K562 (cell line): Measurements from ENCODE around the gene TRPC3. TPM values are rescaled to one million over a fixed set of nuclear protein-coding genes. Genes with fewer than 3 reads are reported as not detected.

Experiments
- ATAC-seq: fragments of 200-7000 bp; cut with Tn5 transposase; 3 replicates; pipeline ENCODE4 v1.9.1; 2020; ENCODE audit warnings: moderate library complexity
- BruUV-seq: library from RNA; stranded (reverse); fragments of 400-500 nt; replicated peaks from 2 replicates; lab custom pipeline; 2021; lab: Mats Ljungman, UMichigan
- CTCF ChIA-PET: fragments of 300-600 bp; formaldehyde crosslinking; extraction: SDS; loops from one replicate; lab custom pipeline; 2021; ENCODE audit warnings: low intra/inter-chr PET ratio; lab: Yijun Ruan, JAX
- POLR2A ChIA-PET: fragments of 300-600, 350-650 bp; sonication (Branson Sonifier 250); formaldehyde crosslinking; extraction: SDS; loops from one replicate; lab custom pipeline; 2021; ENCODE audit warnings: antibody characterized with exemption, inconsistent platforms; lab: Yijun Ruan, JAX
- DNase-seq, 4 experiments: peaks; one replicate each; pipeline versions ENCODE4 v3.0.0 to v3.0.0-alpha.2; 2011 to 2018; ENCODE audit warnings: low spot score in 3 of 4, mixed read lengths in 3 of 4; ENCODE audit errors: extremely low read depth in 1 of 4
- FAIRE-seq: peaks from 2 replicates; lab custom pipeline; 2011; peaks lifted over from hg19 to GRCh38; lab: Jason Lieb, UNC
- H2AFZ ChIP-seq: 2 replicates; pipeline ENCODE4 v1.6.0; 2011; ENCODE audit warnings: low read depth, low read length, control low read depth, inconsistent platforms
- H3K27ac ChIP-seq: fragments of 200-600 bp; 3 replicates; pipeline ENCODE4 v1.8.0; 2011; ENCODE audit warnings: low read depth, mild to moderate bottlenecking, control low read depth, inconsistent platforms, low read length, moderate library complexity, mixed read lengths; ENCODE audit errors: extremely low read depth
- H3K27me3 ChIP-seq, 2 experiments: fragments of 300-600 bp in 1 of 2; 2 replicates in 1 of 2; 3 replicates in 1 of 2; pipeline versions ENCODE4 v1.6.0 to v1.8.0; 2011; ENCODE audit warnings: inconsistent platforms in 2 of 2, low read length in 2 of 2, mild to moderate bottlenecking in 1 of 2, mixed read lengths in 1 of 2, moderate library complexity in 1 of 2; ENCODE audit not compliant: control insufficient read depth in 2 of 2, insufficient read depth in 2 of 2
- H3K36me3 ChIP-seq: fragments of 300-600 bp; 3 replicates; pipeline ENCODE4 v1.8.0; 2011; ENCODE audit warnings: mild to moderate bottlenecking, low read length, inconsistent platforms; ENCODE audit not compliant: control insufficient read depth, insufficient read depth
- H3K4me1 ChIP-seq, 2 experiments: fragments of 200-600 bp in 1 of 2; replicated peaks in 1 of 2; 2 replicates in 1 of 2; 3 replicates in 1 of 2; pipeline versions ENCODE4 v1.5.1 to v1.8.0; 2011; ENCODE audit warnings: inconsistent platforms in 2 of 2, low read length in 2 of 2, mild to moderate bottlenecking in 1 of 2, mixed read lengths in 1 of 2, moderate library complexity in 1 of 2; ENCODE audit not compliant: control insufficient read depth in 2 of 2, insufficient read depth in 2 of 2
- H3K4me2 ChIP-seq: 2 replicates; pipeline ENCODE4 v1.6.1; 2011; ENCODE audit warnings: low read length, control low read depth, inconsistent platforms, mixed read lengths; ENCODE audit not compliant: insufficient read depth
- H3K4me3 ChIP-seq: fragments of 200-600 bp; sonication (generic), shearing (Covaris generic); 2 replicates; pipeline ENCODE4 v1.5.1; 2016; ENCODE audit warnings: control low read depth, inconsistent platforms
- H3K79me2 ChIP-seq: fragments of 200-600 bp; 3 replicates; pipeline ENCODE4 v1.8.0; 2011; ENCODE audit warnings: low read length, inconsistent platforms; ENCODE audit not compliant: control insufficient read depth, insufficient read depth
- H3K9ac ChIP-seq, 2 experiments: 2 replicates each; pipeline versions ENCODE4 v1.6.0 to v1.6.1; 2011; ENCODE audit warnings: low read depth in 2 of 2, low read length in 2 of 2, control low read depth in 1 of 2, inconsistent platforms in 1 of 2, mild to moderate bottlenecking in 1 of 2, mixed read lengths in 1 of 2; ENCODE audit not compliant: insufficient read depth in 1 of 2
- H3K9me1 ChIP-seq: one replicate; pipeline ENCODE4 v1.6.0; 2011; ENCODE audit warnings: inconsistent platforms, mild to moderate bottlenecking, low read length, moderate library complexity; ENCODE audit not compliant: control insufficient read depth, insufficient read depth
- H3K9me3 ChIP-seq: replicated peaks from 2 replicates; pipeline ENCODE4 v1.5.1; 2011; ENCODE audit warnings: low read depth, low read length, inconsistent platforms; ENCODE audit not compliant: control insufficient read depth, insufficient read depth
- H4K20me1 ChIP-seq: replicated peaks from 2 replicates; pipeline ENCODE4 v1.6.1; 2011; ENCODE audit warnings: low read length, inconsistent platforms, mixed read lengths; ENCODE audit not compliant: control insufficient read depth, insufficient read depth
- MAFG ChIP-seq: fragments of 450-650 bp; conservative IDR thresholded peaks from 2 replicates; pipeline ENCODE4 v1.6.1; 2016; ENCODE audit warnings: missing genetic modification characterization, missing compliant biosample characterization
- NFE2L1 ChIP-seq: fragments of 450-650 bp; IDR thresholded peaks from 2 replicates; pipeline ENCODE4 v1.6.1; 2016; ENCODE audit warnings: missing genetic modification characterization, low read depth, mild to moderate bottlenecking, missing compliant biosample characterization, moderate library complexity, borderline replicate concordance
- TAF1 ChIP-seq: IDR thresholded peaks from 2 replicates; pipeline ENCODE4 v1.6.1; 2011; ENCODE audit warnings: mild to moderate bottlenecking, low read length, moderate library complexity; ENCODE audit not compliant: insufficient read depth, control insufficient read depth, severe bottlenecking; ENCODE audit errors: extremely low read depth
- ZNF224 ChIP-seq: sonication (generic); formaldehyde crosslinking; IDR thresholded peaks from 2 replicates; pipeline ENCODE4 v1.8.0; 2022; ENCODE audit warnings: mild to moderate bottlenecking, missing genetic modification reagents
- ZNF316 ChIP-seq: fragments of 450-650 bp; IDR thresholded peaks from 2 replicates; pipeline ENCODE4 v1.6.1; 2016
- ZNF764 ChIP-seq: fragments of 250-450 bp; sonication (Bioruptor Pico); IDR thresholded peaks from 2 replicates; pipeline ENCODE4 v1.4.0; 2020; ENCODE audit warnings: low read depth, mild to moderate bottlenecking, moderate library complexity
- WGBS: fragments of 100-300 bp; shearing (Covaris generic); methylation state at CpG from one replicate; pipeline ENCODE4 v1.1.6; 2016; ENCODE audit warnings: low coverage, mixed read lengths; ENCODE audit not compliant: insufficient coverage; ENCODE audit errors: missing lambda C conversion rate; 5-methylcytosine and 5-hydroxymethylcytosine counted together
- in situ Hi-C: fragments of 300-500 bp; cut with MboI; formaldehyde crosslinking; loops from 4 replicates; pipeline ENCODE4 v1.15.0; 2018; ENCODE audit warnings: inconsistent platforms, mixed read lengths
- intact Hi-C: fragments of 100-400 bp; cut with micrococcal nuclease; formaldehyde crosslinking; loops from 2 replicates; pipeline ENCODE4 v1.14.2; 2022
- polyA plus RNA-seq, 8 experiments: library from polyadenylated mRNA; depleted of rRNA in 4 of 8; stranded (reverse) in 5 of 8; unstranded in 3 of 8; fragments of >200 nt; fragmentation: Nextera tagmentation in 2 of 8; fragmentation: Illumina TruSeq in 1 of 8; extraction: Ambion mirVana in 2 of 8; extraction: Trizol in 1 of 8; gene quantifications; 2 replicates each; pipeline versions ENCODE4 v1.2.1 to v1.2.3, GENCODE V29; 2011 to 2014; ENCODE audit warnings: inconsistent platforms in 1 of 8, missing spikeins in 1 of 8
- total RNA-seq, 7 experiments: library from RNA; depleted of rRNA in 6 of 7; stranded (reverse); fragments of >200 nt in 6 of 7; fragmentation: Illumina TruSeq in 2 of 7; extraction: Trizol in 2 of 7; gene quantifications; 2 replicates each; pipeline versions ENCODE4 v1.2.1 to v1.2.3, GENCODE V29; 2011 to 2021; ENCODE audit warnings: low replicate concordance in 1 of 7
- TF ChIP-seq, protein P1 (sequence below): fragments of 450-650 bp; formaldehyde crosslinking; IDR thresholded peaks from 2 replicates; pipeline ENCODE4 v1.4.0; 2020; ENCODE audit warnings: mild to moderate bottlenecking

TRPC3 gene
- total and polyA plus RNA-seq, 9 of the 15 experiments (the other 6 are each of a cell fraction or from before 2014, with no cell fraction given) = 0.01 to 0.27 (median 0.11) TPM

DNA sequence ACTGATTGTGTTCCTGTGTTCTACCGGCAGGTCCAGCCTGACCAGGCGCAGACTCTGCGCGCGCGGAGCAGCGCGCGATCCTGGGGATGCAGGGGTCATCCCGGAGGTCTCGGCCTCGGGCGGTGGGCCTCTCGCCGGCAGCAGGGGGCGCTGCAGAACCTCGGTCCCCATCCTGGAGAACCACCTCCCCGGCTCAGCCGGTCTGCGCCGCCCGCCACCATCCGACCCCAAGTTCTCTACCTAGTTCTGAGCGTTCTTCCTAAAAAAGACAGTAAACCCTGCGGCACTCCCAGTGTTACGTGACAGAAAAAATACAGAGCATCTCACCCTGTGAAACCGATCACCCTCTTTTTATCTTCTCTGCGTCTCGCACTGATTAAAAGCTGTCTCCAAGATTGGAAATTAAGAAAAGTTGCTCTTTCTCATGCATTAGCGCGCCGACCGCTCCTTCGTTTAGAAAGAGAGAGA is 1.6 kb downstream of the TRPC3 start (continued):
- TF ChIP-seq, protein P1, sequence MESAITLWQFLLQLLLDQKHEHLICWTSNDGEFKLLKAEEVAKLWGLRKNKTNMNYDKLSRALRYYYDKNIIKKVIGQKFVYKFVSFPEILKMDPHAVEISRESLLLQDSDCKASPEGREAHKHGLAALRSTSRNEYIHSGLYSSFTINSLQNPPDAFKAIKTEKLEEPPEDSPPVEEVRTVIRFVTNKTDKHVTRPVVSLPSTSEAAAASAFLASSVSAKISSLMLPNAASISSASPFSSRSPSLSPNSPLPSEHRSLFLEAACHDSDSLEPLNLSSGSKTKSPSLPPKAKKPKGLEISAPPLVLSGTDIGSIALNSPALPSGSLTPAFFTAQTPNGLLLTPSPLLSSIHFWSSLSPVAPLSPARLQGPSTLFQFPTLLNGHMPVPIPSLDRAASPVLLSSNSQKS = no peak
- TF ChIP-seq ZNF224 (CRISPR knock-in tag) = no peak
- no peak for TF ChIP-seq TAF1

DNA sequence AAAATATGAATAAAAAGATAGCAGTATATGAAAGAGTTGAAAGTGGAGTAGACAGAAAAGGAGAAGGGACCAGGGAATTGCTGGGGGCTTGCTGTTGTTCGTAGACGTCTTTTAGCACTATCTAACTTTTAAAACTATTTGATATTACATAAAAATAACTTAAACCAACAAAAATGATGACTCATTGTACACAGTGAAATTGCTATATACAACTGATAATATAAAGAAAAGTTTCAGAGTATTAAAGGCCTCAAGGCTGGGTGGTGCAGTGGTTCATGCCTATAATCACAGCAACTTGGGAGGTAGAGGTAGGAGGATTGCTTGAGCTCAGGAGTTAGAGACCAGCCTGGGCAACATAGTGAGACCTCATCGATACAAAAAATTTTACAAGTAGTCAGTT is 5.2 kb downstream of the TRPC3 start:
- ChIA-PET POLR2A (no interaction called here), CTCF (no interaction called here)
- peaks cover 2 to 17% of the 10 kb centered on the region in 2 experiments; a peak in 3 of 5 replicates for H3K27me3 ChIP-seq
- no peak overlapping the region for H3K4me2 ChIP-seq
- no peaks in the 10 kb centered on the region for H3K79me2 ChIP-seq
- no peak overlapping the region for H3K9ac ChIP-seq
- TF ChIP-seq MAFG (tag) (peak; percentile 56), ZNF764 (CRISPR knock-in tag) (no peak), ZNF316 (0 out of 2 replicates have a peak, but pooled peaks have one; percentile 12), NFE2L1 (0 out of 2 replicates have a peak, but pooled peaks have one; percentile 40)
- WGBS = 0% methylated on average over 3 of the region's 3 CpGs
- no TSS peak for BruUV-seq
- no peak overlapping the region for H3K27ac ChIP-seq
- H4K20me1 ChIP-seq = no peaks in the 10 kb centered on the region
- H3K4me3 ChIP-seq = no peak overlapping the region
- H3K9me1 ChIP-seq = no peaks in the 10 kb centered on the region
- peaks cover 0 to 18% of the 10 kb centered on the region in 2 experiments; a peak in 2 of 5 replicates for H3K4me1 ChIP-seq
- H3K36me3 ChIP-seq = no peaks in the 10 kb centered on the region
- FAIRE-seq = no peak
- no peak for ATAC-seq
- no peaks in the 10 kb centered on the region for H3K9me3 ChIP-seq
- in situ Hi-C loops (no loop called here), intact Hi-C loops (loop anchor here (5.0 kb wide), 1 partner anchor 44 kb away; no protein-coding TSS in a partner anchor)
- H2AFZ ChIP-seq = no peak overlapping the region
- no peak for DNase-seq
